ENCODE results near the gene BNIP5.

Gene BNIP5

DNA sequence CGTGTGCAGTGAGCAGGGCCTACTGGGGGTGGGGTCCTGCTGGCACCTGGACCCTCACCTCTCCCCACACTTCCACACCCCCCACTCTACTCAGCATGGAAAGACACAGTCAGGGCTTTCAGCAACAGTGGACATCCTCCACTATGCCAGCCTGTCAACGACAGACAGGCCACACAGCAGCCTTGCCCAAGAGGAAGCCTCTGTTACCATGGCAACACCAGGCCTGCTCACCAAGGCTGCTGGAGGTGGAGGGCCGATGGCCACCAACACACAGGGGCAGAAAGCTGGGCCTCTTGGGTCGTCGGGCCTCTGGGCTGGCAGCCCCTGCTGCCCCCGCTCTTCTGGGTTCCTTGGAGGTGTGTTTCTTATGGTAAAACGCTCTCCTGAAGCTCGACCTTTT is 13.6 kb downstream of the BNIP5 start:
- DNase-seq (ENCODE audit: low spot score): no peak

DNA sequence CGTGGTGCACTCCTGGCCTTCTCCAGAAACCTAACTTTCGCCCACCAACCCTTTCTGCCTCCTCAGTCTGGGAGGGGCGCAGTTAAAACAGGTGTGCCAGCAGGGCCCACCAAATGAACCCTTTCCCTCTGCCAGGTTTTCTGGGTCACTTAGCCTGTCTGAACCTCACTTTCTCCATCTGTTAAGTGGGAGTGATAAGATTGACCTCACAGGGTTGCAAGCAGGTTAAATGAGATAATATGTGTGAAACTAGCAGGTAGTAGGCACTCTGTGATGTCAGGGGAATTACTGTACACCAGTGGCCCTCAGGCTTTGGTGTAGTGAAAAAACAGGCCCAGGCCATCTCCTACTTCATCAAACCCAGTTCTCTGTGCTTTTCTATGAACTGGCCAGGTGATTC is 14.1 kb downstream of the BNIP5 start:
- no peak for DNase-seq (ENCODE audit: low spot score)

DNA sequence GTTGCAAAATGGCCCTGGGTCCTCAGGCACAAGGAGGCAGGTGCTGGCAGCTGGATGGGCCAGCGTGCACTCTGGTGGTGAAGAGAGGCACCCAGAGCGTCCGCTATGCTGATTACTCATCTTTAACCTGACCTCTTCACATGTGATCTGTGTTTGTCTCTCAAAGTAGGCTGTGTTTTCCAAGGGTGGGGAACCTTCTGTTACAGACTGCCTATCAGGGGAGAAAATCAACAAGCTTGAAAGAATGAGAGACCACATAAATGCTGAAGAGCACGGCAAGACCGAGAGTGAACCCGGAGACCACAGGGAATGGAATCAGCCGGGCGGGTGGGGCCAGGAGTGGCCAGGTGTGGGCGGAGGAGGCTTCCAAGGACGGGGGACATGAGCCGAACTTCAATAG is 16.2 kb downstream of the BNIP5 start:
- DNase-seq (ENCODE audit: low spot score): no peak

DNA sequence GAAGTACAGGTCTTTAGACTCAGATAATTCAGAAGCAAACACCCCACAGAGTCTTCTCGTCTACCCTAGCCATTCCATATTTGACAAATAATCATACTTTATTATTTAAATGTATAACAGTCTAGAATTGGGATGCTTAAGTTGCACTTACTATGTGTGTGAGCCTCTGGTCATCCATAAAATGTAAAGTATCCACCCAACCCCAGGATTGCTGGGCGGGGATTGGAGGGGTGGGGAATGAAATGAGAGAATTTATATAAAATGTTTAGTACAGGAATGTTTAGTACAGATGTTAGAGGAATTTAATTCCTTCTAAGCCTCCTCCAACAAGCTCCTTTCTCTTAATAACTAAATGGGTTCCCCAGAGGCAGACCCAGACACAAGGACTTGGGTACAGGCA is 16.9 kb downstream of the BNIP5 start:
- DNase-seq (ENCODE audit: low spot score): no peak

DNA sequence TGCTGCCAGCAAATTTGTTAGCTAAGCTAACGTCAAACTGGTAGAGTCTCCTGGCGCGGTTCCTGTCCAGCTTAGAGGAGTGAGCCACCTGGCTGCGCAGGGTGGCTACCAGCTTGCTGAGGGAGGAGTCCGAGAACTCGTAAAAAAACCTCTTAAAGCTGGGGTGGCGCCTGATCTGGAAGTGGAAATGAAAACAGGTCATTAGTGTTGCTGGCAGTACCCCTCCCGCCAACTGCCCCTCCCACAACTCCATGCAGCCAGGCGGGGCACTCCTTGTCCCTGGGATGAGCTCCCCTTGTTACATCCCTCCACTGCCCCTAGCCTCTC is 17.3 kb downstream of the BNIP5 start:
- DNase-seq (ENCODE audit: low spot score): no peak

DNA sequence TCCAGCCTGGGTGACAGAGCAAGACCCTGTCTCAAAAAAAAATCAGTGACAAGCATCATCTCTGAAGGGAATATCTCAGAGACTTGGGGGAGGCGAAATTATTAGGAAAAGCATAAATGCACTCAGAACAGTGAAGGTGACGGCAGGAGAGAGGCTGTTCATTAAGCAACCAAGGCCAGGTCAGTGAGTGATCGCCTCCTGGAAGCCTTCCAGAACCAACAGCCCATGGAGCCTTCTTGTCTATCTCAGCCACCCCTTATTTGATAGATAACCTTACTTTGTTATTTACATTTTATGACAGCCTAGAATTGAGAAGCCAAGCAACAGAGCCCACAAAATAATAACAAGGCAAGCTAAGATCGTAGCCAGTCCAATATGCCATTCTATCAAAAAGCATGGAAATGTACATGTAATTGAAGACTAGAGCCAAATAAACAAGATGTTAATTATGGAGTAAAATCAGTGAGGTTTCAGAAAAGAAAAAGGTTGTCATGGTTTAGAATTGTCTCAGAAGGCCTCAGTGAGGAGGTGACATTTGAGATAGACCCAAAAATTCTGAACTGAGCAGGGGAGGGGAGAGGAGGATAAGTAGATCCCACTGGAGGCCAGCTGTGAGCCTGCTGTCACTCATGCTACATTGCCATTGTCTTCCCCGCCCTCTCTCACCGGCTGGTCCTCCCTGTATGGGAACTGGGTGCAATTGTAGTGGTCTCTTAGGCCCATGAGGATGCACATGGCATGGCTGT is 17.8 kb downstream of the BNIP5 start:
- no peak for DNase-seq (ENCODE audit: low spot score)

DNA sequence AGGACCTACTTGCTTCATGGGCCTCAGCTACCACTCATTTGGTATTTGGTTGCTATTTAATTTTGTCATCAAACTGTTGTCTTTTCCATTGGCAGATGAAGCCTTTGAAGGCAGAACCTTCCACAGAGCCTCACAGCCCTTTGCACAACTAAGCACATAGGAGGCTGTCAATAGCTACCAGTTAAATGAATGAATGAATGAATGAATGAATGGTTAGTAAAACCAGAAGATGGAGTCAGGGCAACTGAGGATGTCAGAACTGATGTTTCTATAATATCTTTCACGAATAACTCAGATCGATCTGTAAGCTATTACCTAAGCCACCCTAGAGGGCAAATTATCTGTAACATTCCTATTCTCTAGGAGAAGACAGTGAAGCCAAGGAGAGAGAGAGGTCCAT is 19.1 kb downstream of the BNIP5 start:
- DNase-seq (ENCODE audit: low spot score): no peak

DNA sequence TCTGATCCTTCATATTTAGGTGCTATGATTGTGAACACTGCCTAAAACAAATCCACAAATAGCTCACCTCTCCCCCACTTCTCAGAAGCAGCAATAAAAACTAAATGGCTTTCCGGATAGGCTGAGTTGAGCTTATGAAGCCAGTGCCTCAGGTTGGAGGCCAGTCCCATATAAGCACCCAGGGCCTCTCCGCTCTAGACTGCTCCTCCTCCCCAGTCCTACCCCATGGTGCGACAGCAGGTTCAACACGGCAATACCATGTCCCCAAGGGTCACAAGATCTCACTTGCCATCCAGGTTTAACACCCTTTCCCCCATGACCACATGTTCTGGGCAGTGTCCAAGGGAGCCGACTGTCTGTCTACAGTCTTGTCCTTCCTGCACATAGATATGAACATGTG is 20.8 kb downstream of the BNIP5 start:
- DNase-seq (ENCODE audit: low spot score): no peak

DNA sequence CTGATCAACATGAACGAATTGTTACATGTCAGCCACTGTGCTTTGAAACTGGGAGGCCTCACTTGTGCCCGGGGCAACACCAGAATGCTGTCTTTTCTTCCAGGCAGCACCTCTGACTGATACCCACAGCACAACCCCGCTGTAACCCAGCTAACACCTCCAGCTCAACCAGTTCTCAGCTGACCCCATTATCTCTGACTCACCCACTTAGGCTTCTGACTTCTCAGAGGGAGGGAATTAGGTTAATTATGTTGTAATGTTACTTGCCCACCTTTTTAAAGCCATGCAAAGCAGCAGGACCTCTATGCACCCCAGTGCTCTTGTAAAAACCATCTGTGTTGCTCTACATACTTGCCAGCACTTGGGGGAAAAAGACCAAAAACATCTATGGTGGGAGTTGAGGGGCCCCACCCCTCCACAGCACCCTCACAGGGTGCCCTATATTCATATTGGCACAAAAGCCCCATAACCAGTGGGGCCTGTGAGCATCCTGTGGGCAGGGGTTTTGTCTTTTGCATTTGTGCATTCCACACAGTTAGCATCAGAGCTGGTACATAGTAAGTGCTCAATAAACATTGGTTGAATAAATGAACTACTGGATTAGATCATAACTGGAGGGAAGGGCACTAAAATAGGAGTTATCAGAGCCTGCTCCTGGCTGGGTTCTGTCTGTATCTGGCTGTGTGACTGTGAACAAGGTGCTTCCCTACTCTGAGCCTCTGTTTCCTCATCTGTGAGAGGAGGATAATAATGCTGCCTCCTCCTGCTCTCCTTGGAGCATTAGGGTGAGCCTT is 22.3 kb downstream of the BNIP5 start:
- no peak for DNase-seq (ENCODE audit: low spot score)

DNA sequence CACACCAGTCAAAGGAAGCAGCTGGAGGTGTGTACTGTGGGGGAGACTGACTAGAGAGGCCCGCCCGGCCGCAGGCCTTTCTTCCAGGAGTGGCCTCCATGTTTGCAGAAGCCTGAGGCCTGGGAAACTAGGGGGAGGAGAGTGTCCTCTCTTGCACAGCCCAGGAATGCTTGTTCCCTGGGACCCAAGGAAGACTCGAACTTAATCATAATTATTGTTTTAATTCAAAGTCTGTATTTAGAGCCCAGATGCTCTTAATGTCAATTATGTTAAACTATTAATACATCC is 23.1 kb downstream of the BNIP5 start:
- DNase-seq (ENCODE audit: low spot score): no peak

DNA sequence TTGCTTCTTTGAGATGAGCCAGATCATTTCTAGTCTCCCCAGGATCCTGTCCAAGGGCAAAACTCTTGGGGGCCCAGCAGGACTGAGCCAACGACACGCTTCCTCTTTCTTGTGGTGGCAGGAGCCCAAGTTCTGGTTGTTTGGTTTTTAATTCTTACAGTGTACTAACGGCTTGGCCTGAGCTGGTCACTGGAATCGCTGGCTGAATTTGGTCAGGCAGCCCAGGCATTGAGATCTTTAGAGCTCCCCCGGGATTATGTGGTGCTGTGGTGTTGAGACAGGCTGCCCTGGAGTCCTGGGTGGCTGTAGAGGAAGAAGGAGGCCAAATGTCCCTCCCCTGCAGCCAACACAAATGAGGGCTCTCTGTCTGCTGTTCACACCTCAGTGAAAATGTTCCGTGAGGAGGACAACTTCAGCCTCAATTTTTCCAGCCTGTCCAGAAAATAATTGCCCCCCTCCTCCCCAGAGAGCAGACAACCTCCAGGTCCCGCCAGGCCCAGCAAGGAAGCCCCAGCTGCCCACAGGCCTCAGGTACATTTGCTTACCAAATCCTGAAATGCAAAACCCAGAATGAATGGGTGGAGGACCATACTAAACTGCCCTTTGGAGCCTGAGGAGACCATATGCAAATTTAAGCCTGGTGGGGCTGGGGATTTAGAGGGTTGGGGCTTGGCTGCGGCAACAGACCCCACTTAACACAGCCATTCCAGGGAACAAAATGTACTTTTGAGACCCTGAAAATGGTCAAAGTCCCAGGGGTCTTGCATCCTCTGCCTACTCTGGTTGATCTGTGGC is 23.6 kb downstream of the BNIP5 start:
- DNase-seq (ENCODE audit: low spot score): no peak

DNA sequence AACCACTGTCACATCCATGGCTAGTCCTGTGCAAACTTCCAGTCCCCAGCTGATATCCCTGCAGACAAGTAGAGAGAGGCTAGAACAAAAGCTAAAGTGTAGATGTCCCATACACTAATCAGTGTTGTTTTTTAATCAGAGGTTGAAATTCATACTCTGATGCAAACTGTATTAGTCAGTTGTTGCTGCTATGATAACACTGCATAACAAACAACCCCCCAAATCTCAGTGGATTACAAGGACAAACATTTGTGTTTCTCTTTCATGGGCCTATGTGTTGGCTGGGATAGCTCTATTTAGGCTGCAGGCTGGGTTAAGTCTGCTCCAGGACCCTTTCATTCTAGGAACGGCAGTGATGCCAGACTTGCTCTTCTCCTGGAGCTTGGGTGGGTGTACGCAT is 26.8 kb downstream of the BNIP5 start:
- DNase-seq (ENCODE audit: low spot score): no peak

DNA sequence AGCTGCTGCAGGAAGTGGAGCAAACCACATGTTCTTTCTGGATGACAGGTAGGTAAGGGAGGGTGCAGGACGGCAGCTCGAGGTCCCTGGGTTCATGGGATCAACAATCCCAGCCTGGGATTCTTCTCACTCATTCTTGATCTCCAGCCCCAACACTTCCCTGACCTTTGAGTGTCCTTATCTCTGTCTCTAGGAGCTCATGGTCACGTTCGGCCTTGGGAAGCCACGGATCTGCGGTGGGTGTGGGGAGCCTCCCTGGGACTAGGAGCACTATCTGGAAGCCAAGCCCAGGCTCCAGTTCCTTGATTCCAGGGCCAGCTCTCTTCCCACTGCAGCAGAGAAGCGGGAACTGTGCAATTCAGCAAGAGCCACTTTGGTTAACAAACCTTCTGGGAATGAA is 27.5 kb downstream of the BNIP5 start:
- no peak for DNase-seq (ENCODE audit: low spot score)

DNA sequence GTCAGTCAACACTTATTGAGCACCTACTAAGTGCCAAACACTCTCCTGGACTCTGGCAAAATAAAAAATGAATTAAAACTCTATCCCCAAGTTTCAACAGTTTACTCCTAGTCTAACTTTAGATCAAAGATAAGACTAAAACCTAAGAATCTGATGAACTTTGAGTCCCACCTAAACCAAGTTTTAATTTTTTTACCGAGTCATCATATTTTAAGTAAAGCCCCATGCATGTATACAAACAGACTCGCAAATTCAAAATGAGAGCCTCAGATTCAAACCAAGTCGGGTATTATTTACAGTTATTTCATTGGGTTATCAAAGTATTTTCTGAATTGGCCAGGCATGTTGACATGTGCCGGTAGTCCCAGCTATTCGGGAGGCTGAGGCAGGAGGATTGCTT is 28.2 kb downstream of the BNIP5 start:
- no peak for DNase-seq (ENCODE audit: low spot score)

DNA sequence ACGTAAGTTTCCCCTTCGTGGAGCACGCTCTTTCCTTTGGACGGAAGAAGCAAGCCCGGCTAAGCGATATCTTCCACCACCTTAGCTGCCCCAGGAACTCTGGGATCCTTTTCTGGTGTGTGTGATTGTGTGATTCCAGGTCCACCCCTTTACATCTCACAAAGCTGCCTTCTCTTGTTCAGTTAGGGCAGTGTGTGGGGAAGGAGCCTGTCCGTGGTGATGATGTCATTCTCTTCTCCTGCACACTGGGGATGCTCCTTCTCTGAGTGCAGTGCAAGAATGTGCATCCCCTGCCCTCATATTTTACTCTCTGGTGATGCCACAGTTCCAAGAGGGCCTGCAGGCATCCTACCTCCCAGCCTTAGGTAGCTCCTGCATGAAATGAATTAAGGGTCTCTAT is 30.3 kb downstream of the BNIP5 start:
- no peak for DNase-seq (ENCODE audit: low spot score)

DNA sequence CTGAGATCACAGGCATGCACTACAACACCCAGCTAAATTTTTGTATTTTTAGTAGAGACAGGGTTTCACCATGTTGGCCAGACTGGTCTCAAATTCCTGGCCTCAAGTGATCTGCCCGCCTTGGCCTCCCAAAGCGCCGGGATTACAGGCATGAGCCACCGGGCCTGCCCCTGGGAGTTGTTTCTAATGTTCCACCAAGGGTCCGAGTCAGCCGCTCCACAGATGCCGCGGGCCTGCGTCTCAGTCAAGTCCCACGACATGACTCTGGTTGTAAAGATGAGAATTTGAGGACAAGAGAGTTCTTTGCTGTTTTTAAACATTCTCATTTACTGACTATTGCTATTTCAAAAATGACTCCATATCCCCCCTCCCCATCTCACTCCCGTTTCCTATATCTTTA is 30.8 kb downstream of the BNIP5 start:
- DNase-seq (ENCODE audit: low spot score): no peak

DNA sequence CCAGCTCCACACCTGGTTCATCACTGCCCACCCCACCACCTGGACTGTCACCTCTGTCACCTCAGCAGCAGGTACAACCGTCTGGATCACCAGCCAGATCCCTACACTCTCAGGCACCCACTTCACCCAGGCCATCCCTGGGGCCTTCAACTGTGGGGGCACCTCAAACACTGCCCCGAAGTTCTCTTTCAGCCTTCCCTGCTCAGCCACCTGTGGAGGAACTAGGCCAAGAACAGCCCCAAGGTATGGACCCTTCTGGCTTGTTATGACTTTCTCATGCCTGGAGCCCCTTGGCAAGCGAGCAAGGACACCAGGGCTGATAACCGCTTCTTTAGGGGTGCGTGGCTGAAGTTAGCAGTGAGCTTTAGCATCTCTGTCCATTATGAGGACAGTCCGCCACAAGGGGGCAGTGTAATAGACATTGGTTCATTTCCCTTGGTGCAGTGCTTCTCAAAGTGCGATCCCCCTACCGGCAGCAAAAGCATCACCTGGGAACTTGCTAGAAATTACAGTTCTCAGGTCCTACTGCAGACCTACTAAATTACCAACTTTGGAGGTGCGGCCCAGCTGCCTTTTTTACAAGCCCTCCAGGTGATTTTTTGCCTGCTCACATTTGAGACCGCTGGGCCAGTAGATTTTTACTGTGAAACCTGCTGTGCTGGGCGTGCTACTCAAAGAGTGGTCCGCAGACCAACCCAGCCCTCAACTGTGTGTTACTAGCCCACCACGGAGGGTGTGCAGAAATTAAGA is 34.3 kb downstream of the BNIP5 start:
- DNase-seq (ENCODE audit: low spot score): peak; percentile 73

DNA sequence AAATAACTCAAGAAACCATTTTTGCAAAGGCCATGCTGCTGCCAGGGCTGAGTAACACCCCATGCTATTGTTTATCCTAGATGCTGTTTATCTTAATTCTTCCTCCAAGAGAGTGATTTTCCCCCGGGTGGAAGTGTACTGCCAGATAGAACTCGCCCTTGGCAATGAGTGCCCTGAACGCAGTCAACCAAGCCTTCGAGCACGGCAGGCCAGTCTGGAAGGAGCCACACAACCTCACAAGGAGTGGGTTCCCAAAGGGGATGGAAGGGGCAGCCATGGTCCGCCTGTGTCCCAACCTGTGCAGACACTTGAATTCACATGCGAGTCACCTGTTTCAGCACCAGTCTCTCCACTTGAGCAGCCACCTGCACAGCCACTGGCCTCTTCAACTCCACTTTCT is 34.9 kb downstream of the BNIP5 start:
- DNase-seq (ENCODE audit: low spot score): no peak

DNA sequence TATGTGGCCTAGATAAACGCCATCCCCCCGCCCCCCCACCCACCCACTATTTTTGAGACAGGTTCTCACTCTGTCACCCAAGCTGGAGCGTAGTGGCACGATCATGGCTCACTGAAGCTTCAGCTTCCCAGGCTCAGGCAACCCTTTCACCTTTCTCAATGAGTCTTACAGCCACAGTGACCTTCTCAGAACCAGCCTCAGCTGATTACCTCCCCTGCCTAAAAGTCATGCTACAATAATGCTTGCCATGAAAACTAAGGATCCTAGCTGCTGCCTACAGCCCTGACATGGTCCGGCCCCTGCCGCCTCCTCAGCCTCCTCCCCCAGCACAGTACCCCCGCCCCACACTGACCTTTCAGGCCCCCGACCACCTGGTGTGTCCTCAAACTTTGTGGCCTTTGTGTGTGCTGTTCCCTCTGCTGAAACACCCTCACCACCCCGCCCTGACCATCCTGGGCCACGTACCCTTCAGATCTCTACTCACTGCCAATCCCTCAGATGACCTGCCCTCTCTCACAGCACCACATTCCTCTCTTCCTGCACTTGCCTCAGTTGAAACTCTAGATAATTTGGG is 35.5 kb downstream of the BNIP5 start:
- no peak for DNase-seq (ENCODE audit: low spot score)

DNA sequence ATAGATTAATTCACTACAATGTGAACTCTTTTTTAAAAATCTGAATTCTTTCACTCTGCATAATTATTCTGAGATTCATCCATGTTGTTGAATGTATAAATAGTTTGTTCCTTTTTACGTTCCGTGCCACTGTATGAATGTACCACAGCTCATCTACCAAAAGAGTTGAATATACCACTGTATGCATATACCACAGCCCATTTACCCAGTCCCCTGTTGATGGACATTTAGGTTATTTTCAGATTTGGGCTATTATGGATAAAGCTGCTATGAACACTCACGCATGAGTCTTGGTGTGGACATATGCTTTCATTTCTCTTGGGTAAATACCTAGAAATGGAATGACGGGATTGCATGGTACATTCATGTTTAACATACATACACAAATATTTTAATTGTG is 38.7 kb downstream of the BNIP5 start:
- DNase-seq (ENCODE audit: low spot score): no peak

DNA sequence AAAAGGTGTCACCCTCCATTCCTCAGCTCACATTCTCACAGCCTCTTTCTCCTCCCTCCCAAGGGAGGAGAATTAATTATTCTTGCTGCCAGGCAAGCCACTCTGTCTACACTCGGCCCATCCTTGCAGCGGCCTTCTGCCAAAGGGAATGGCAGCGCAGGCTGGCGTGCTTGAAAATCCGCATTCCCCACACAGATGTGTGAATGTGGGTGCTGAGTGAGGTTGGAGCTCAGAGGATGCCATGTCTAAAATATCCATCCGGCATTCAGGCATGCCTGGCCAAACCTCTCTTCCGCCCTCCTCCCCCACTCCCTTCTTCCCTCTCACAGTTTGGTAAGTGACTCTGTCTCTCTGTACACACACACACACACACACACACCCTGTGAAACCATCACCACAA is 39.2 kb downstream of the BNIP5 start:
- DNase-seq (ENCODE audit: low spot score): no peak

DNA sequence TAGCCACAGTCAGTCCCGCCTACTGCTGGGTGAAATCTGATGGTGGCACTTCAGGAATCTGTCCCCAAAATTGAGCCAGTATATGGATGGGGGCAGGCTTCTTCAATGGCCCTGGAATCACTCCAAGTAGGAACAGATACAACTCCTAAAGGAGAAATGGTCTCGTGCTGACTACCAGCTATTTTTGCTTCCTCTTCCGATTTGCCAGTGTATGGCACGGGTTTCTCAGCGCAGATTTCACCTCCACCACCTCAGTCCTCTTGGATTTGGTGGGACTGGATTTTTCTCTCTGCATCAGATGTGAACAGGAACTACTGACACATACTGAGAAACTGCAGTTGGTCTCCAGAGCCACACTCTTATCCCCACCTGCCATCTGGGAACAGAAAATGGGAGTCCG is 39.6 kb downstream of the BNIP5 start:
- no peak for DNase-seq (ENCODE audit: low spot score)

Measured in globus pallidus (tissue), 1 donor.